K562 (cell line): ENCODE measurements around the gene CDT1. TPM values are rescaled to one million over a fixed set of nuclear protein-coding genes. Genes with fewer than 3 reads are reported as not detected.

ENCODE experiments used
- ATAC-seq: fragments of 200-7000 bp; cut with Tn5 transposase; 3 replicates; pipeline ENCODE4 v1.9.1; 2020; ENCODE audit warnings: moderate library complexity
- BruUV-seq: library from RNA; stranded (reverse); fragments of 400-500 nt; replicated peaks from 2 replicates; lab custom pipeline; 2021; lab: Mats Ljungman, UMichigan
- CTCF ChIA-PET: fragments of 300-600 bp; formaldehyde crosslinking; extraction: SDS; loops from one replicate; lab custom pipeline; 2021; ENCODE audit warnings: low intra/inter-chr PET ratio; lab: Yijun Ruan, JAX
- POLR2A ChIA-PET: fragments of 300-600, 350-650 bp; sonication (Branson Sonifier 250); formaldehyde crosslinking; extraction: SDS; loops from one replicate; lab custom pipeline; 2021; ENCODE audit warnings: antibody characterized with exemption, inconsistent platforms; lab: Yijun Ruan, JAX
- DNase-seq, 4 experiments: peaks; one replicate each; pipeline versions ENCODE4 v3.0.0 to v3.0.0-alpha.2; 2011 to 2018; ENCODE audit warnings: low spot score in 3 of 4, mixed read lengths in 3 of 4; ENCODE audit errors: extremely low read depth in 1 of 4
- FAIRE-seq: peaks from 2 replicates; lab custom pipeline; 2011; peaks lifted over from hg19 to GRCh38; lab: Jason Lieb, UNC
- H2AFZ ChIP-seq: 2 replicates; pipeline ENCODE4 v1.6.0; 2011; ENCODE audit warnings: low read depth, low read length, control low read depth, inconsistent platforms
- H3K27ac ChIP-seq: fragments of 200-600 bp; 3 replicates; pipeline ENCODE4 v1.8.0; 2011; ENCODE audit warnings: low read depth, mild to moderate bottlenecking, control low read depth, inconsistent platforms, low read length, moderate library complexity, mixed read lengths; ENCODE audit errors: extremely low read depth
- H3K27me3 ChIP-seq, 2 experiments: fragments of 300-600 bp in 1 of 2; 2 replicates in 1 of 2; 3 replicates in 1 of 2; pipeline versions ENCODE4 v1.6.0 to v1.8.0; 2011; ENCODE audit warnings: inconsistent platforms in 2 of 2, low read length in 2 of 2, mild to moderate bottlenecking in 1 of 2, mixed read lengths in 1 of 2, moderate library complexity in 1 of 2; ENCODE audit not compliant: control insufficient read depth in 2 of 2, insufficient read depth in 2 of 2
- H3K36me3 ChIP-seq: fragments of 300-600 bp; 3 replicates; pipeline ENCODE4 v1.8.0; 2011; ENCODE audit warnings: mild to moderate bottlenecking, low read length, inconsistent platforms; ENCODE audit not compliant: control insufficient read depth, insufficient read depth
- H3K4me1 ChIP-seq, 2 experiments: fragments of 200-600 bp in 1 of 2; replicated peaks in 1 of 2; 2 replicates in 1 of 2; 3 replicates in 1 of 2; pipeline versions ENCODE4 v1.5.1 to v1.8.0; 2011; ENCODE audit warnings: inconsistent platforms in 2 of 2, low read length in 2 of 2, mild to moderate bottlenecking in 1 of 2, mixed read lengths in 1 of 2, moderate library complexity in 1 of 2; ENCODE audit not compliant: control insufficient read depth in 2 of 2, insufficient read depth in 2 of 2
- H3K4me2 ChIP-seq: 2 replicates; pipeline ENCODE4 v1.6.1; 2011; ENCODE audit warnings: low read length, control low read depth, inconsistent platforms, mixed read lengths; ENCODE audit not compliant: insufficient read depth
- H3K4me3 ChIP-seq: fragments of 200-600 bp; sonication (generic), shearing (Covaris generic); 2 replicates; pipeline ENCODE4 v1.5.1; 2016; ENCODE audit warnings: control low read depth, inconsistent platforms
- H3K79me2 ChIP-seq: fragments of 200-600 bp; 3 replicates; pipeline ENCODE4 v1.8.0; 2011; ENCODE audit warnings: low read length, inconsistent platforms; ENCODE audit not compliant: control insufficient read depth, insufficient read depth
- H3K9ac ChIP-seq, 2 experiments: 2 replicates each; pipeline versions ENCODE4 v1.6.0 to v1.6.1; 2011; ENCODE audit warnings: low read depth in 2 of 2, low read length in 2 of 2, control low read depth in 1 of 2, inconsistent platforms in 1 of 2, mild to moderate bottlenecking in 1 of 2, mixed read lengths in 1 of 2; ENCODE audit not compliant: insufficient read depth in 1 of 2
- H3K9me1 ChIP-seq: one replicate; pipeline ENCODE4 v1.6.0; 2011; ENCODE audit warnings: inconsistent platforms, mild to moderate bottlenecking, low read length, moderate library complexity; ENCODE audit not compliant: control insufficient read depth, insufficient read depth
- H3K9me3 ChIP-seq: replicated peaks from 2 replicates; pipeline ENCODE4 v1.5.1; 2011; ENCODE audit warnings: low read depth, low read length, inconsistent platforms; ENCODE audit not compliant: control insufficient read depth, insufficient read depth
- H4K20me1 ChIP-seq: replicated peaks from 2 replicates; pipeline ENCODE4 v1.6.1; 2011; ENCODE audit warnings: low read length, inconsistent platforms, mixed read lengths; ENCODE audit not compliant: control insufficient read depth, insufficient read depth
- HCFC1 ChIP-seq: IDR thresholded peaks from 2 replicates; pipeline ENCODE4 v1.6.1; 2012; ENCODE audit warnings: low read depth, low read length, improper control_type of control experiment
- ILF3 ChIP-seq: fragments of 450-650 bp; IDR thresholded peaks from 2 replicates; pipeline ENCODE4 v1.6.1; 2018; ENCODE audit warnings: antibody characterized with exemption, mild to moderate bottlenecking, moderate library complexity, borderline replicate concordance
- PCBP2 ChIP-seq: fragments of 200-400 bp; formaldehyde crosslinking; IDR thresholded peaks from 2 replicates; pipeline ENCODE4 v1.6.1; 2018; ENCODE audit warnings: low read length, low read depth, mild to moderate bottlenecking, moderate library complexity; ENCODE audit not compliant: poor library complexity, severe bottlenecking
- PHF8 ChIP-seq: fragments of 200-600 bp; sonication (generic); IDR thresholded peaks from 2 replicates; pipeline ENCODE4 v1.6.1; 2012; ENCODE audit warnings: mixed run types, mild to moderate bottlenecking, inconsistent platforms, low read length, moderate library complexity, borderline replicate concordance
- POLR2H ChIP-seq: IDR thresholded peaks from 2 replicates; pipeline ENCODE4 v1.6.1; 2016; ENCODE audit warnings: missing genetic modification characterization, low read depth, mild to moderate bottlenecking, control low read depth, missing compliant biosample characterization, moderate library complexity
- RAD51 ChIP-seq: fragments of 450-650 bp; IDR thresholded peaks from 2 replicates; pipeline ENCODE4 v1.7.1; 2016; ENCODE audit warnings: low read depth, mild to moderate bottlenecking, borderline replicate concordance
- SAP30 ChIP-seq: fragments of 200-600 bp; sonication (generic); IDR thresholded peaks from 2 replicates; pipeline ENCODE4 v1.6.1; 2012; ENCODE audit warnings: borderline replicate concordance, low read depth, mild to moderate bottlenecking, moderate library complexity, low read length, control low read depth, inconsistent platforms; ENCODE audit not compliant: insufficient read depth, poor library complexity, severe bottlenecking
- TRIM24 ChIP-seq, 2 experiments: fragments of 450-650 bp; IDR thresholded peaks; 2 replicates each; pipeline ENCODE4 v1.6.1; 2016
- ZNF253 ChIP-seq: fragments of 250-450 bp; sonication (Bioruptor Pico); conservative IDR thresholded peaks from 2 replicates; pipeline ENCODE4 v1.6.1; 2021; ENCODE audit warnings: mild to moderate bottlenecking
- WGBS: fragments of 100-300 bp; shearing (Covaris generic); methylation state at CpG from one replicate; pipeline ENCODE4 v1.1.6; 2016; ENCODE audit warnings: low coverage, mixed read lengths; ENCODE audit not compliant: insufficient coverage; ENCODE audit errors: missing lambda C conversion rate; 5-methylcytosine and 5-hydroxymethylcytosine counted together
- in situ Hi-C: fragments of 300-500 bp; cut with MboI; formaldehyde crosslinking; loops from 4 replicates; pipeline ENCODE4 v1.15.0; 2018; ENCODE audit warnings: inconsistent platforms, mixed read lengths
- intact Hi-C: fragments of 100-400 bp; cut with micrococcal nuclease; formaldehyde crosslinking; loops from 2 replicates; pipeline ENCODE4 v1.14.2; 2022
- polyA plus RNA-seq, 8 experiments: library from polyadenylated mRNA; depleted of rRNA in 4 of 8; stranded (reverse) in 5 of 8; unstranded in 3 of 8; fragments of >200 nt; fragmentation: Nextera tagmentation in 2 of 8; fragmentation: Illumina TruSeq in 1 of 8; extraction: Ambion mirVana in 2 of 8; extraction: Trizol in 1 of 8; gene quantifications; 2 replicates each; pipeline versions ENCODE4 v1.2.1 to v1.2.3, GENCODE V29; 2011 to 2014; ENCODE audit warnings: inconsistent platforms in 1 of 8, missing spikeins in 1 of 8
- total RNA-seq, 7 experiments: library from RNA; depleted of rRNA in 6 of 7; stranded (reverse); fragments of >200 nt in 6 of 7; fragmentation: Illumina TruSeq in 2 of 7; extraction: Trizol in 2 of 7; gene quantifications; 2 replicates each; pipeline versions ENCODE4 v1.2.1 to v1.2.3, GENCODE V29; 2011 to 2021; ENCODE audit warnings: low replicate concordance in 1 of 7
- TF ChIP-seq, protein P1 (sequence below): IDR thresholded peaks from 2 replicates; pipeline ENCODE4 v1.6.1; 2011; ENCODE audit not compliant: insufficient read length; ENCODE audit errors: extremely low read depth
- TF ChIP-seq, protein P2 (sequence below): fragments of 250-450 bp; sonication (Bioruptor Pico); IDR thresholded peaks from 2 replicates; pipeline ENCODE4 v1.5.0; 2021
- TF ChIP-seq, protein P3 (sequence below), 2 experiments: fragments of 200-800 bp in 1 of 2; sonication (Bioruptor generic) in 1 of 2; sonication (generic) in 1 of 2; formaldehyde crosslinking in 1 of 2; IDR thresholded peaks in 1 of 2; conservative IDR thresholded peaks in 1 of 2; 2 replicates each; pipeline versions ENCODE4 v1.5.0 to v1.6.1; 2016 to 2020; ENCODE audit warnings: missing compliant biosample characterization in 1 of 2, missing genetic modification characterization in 1 of 2, missing genetic modification reagents in 1 of 2

Gene CDT1
- total and polyA plus RNA-seq, 9 of the 15 experiments (the other 6 are each of a cell fraction or from before 2014, with no cell fraction given) = 0.92 to 178 (median 14.2) TPM

DNA sequence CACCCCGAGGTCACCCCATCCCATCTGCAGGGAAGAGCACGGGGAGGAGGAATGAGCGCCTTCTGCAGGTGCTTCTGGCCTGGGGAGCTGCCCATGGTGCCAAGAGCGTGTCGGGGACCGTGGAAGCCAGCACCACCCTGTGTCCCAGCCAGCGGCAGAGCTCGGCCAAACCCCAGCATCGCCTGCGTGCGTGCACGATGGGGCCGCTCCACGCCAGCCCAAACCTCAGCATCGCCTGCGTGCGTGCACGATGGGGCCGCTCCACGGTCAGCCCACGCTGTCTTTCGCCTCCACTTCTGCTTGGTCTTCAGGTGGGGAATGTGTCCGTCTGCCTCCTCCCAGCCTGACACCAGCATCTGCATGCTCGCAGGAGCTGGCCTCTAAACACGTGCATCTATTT, 39.2 kb downstream of the CDT1 start (continued):
- TF ChIP-seq SAP30 = no peak
- no peak for TF ChIP-seq POLR2H (tag)
- TF ChIP-seq TRIM24 (IDR thresholded peaks at IDR 0.05) = no peak
- no peak for TF ChIP-seq ILF3
- TF ChIP-seq, protein P1, sequence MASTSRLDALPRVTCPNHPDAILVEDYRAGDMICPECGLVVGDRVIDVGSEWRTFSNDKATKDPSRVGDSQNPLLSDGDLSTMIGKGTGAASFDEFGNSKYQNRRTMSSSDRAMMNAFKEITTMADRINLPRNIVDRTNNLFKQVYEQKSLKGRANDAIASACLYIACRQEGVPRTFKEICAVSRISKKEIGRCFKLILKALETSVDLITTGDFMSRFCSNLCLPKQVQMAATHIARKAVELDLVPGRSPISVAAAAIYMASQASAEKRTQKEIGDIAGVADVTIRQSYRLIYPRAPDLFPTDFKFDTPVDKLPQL = no peak
- TF ChIP-seq ZNF253 (CRISPR knock-in tag) = no peak
- no peak for TF ChIP-seq PCBP2

DNA sequence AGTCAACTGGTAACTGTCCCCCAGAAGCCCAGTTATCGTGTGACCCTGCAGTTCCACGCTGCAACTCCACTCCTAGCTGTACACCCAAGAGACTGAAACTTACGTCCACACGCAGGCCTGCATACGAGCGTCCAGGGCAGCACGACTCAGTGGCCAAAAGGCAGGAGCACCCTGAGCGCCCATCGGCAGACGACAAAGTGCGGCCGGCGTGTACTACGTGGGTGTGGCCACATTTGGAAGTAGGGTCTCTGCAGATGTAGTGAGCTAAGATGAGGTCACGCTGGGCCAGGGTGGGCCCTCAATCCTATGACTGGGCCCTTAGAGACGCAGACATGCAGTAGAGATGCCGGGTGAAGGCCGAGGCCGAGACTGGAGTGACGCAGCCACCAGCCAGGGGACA, 39.7 kb downstream of the CDT1 start:
- H3K9me3 ChIP-seq = no peaks in the 10 kb centered on the region
- FAIRE-seq = no peak
- no peaks in the 10 kb centered on the region for H4K20me1 ChIP-seq
- BruUV-seq = no TSS peak
- intact Hi-C loops = no loop called here
- CTCF ChIA-PET = no interaction called here
- H2AFZ ChIP-seq = no peak overlapping the region
- H3K4me2 ChIP-seq = no peak overlapping the region
- TF ChIP-seq, protein P2, sequence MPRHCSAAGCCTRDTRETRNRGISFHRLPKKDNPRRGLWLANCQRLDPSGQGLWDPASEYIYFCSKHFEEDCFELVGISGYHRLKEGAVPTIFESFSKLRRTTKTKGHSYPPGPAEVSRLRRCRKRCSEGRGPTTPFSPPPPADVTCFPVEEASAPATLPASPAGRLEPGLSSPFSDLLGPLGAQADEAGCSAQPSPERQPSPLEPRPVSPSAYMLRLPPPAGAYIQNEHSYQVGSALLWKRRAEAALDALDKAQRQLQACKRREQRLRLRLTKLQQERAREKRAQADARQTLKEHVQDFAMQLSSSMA = no peak
- TF ChIP-seq PHF8 (no peak), RAD51 (no peak), HCFC1 (no peak)
- TF ChIP-seq, protein P3, sequence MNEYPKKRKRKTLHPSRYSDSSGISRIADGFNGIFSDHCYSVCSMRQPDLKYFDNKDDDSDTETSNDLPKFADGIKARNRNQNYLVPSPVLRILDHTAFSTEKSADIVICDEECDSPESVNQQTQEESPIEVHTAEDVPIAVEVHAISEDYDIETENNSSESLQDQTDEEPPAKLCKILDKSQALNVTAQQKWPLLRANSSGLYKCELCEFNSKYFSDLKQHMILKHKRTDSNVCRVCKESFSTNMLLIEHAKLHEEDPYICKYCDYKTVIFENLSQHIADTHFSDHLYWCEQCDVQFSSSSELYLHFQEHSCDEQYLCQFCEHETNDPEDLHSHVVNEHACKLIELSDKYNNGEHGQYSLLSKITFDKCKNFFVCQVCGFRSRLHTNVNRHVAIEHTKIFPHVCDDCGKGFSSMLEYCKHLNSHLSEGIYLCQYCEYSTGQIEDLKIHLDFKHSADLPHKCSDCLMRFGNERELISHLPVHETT (CRISPR knock-in tag; conservative IDR thresholded peaks at IDR 0.05 in 1 of 2, IDR thresholded peaks at IDR 0.05 in 1 of 2) = no peak
- H3K79me2 ChIP-seq = no peaks in the 10 kb centered on the region
- no peak for ATAC-seq
- POLR2A ChIA-PET = no interaction called here
- no peak overlapping the region for H3K27ac ChIP-seq
- in situ Hi-C loops = no loop called here
- DNase-seq = no peak
- 65% methylated on average over 18 of the region's 20 CpGs for WGBS
- no peaks in the 10 kb centered on the region; the same call in 2 of the 3 replicates for H3K36me3 ChIP-seq
- no peak overlapping the region for H3K4me3 ChIP-seq
- peaks cover 0 to 50% of the 10 kb centered on the region in 2 experiments; a peak in 2 of 5 replicates for H3K4me1 ChIP-seq
- no peaks in the 10 kb centered on the region for H3K9me1 ChIP-seq
- no peaks in the 10 kb centered on the region for H3K27me3 ChIP-seq
- H3K9ac ChIP-seq = peak overlapping the region in 1 of 2 experiments; percentile 51; a peak in 1 of 4 replicates
